Measurements from ENCODE around the gene SLC7A8. TPM values are rescaled to one million over a fixed set of nuclear protein-coding genes. Genes with fewer than 3 reads are reported as not detected.

SLC7A8 gene
- total and polyA plus RNA-seq, 2 donors (not counting 1 experiment from before 2014, with no cell fraction given): 1.4 to 10.2 TPM

GRCh38 chr14:23149745-23150144 lies 33.7 kb downstream of the SLC7A8 start:
- Histone ChIP-seq H3K36me3 (ENCODE audit: control insufficient read depth, insufficient read depth, low read length) (no peaks in the 10 kb centered on the region), H3K79me2 (ENCODE audit: control insufficient read depth, insufficient read depth, low read length) (no peaks in the 10 kb centered on the region), H3K4me1 (ENCODE audit: control insufficient read depth, extremely low read depth, insufficient read depth, low read length) (peaks cover 4% of the 10 kb centered on the region), H3K4me3 (replicated peaks in 1 of 4; ENCODE audit: control extremely low read depth in 1 of 4, insufficient read depth in 1 of 4, low read depth in 3 of 4, low read length in 4 of 4) (no peak overlapping the region), H3K27me3 (ENCODE audit: control insufficient read depth, insufficient read depth, low read length) (no peaks in the 10 kb centered on the region), H3K9ac (ENCODE audit: insufficient read depth, low read length) (no peak overlapping the region), H3K27ac (ENCODE audit: insufficient read depth, low read length) (no peak overlapping the region), H2AFZ (ENCODE audit: low read length) (no peak overlapping the region), H3K4me2 (ENCODE audit: extremely low read depth, insufficient read depth, low read length) (no peak overlapping the region), H3K9me3 (ENCODE audit: control insufficient read depth, insufficient read depth, low read depth, low read length) (no peaks in the 10 kb centered on the region), H4K20me1 (ENCODE audit: control insufficient read depth, extremely low read depth, insufficient read depth, low read length) (no peaks in the 10 kb centered on the region)
- no peak for DNase-seq (ENCODE audit: low read depth in 2 of 2)
- TF ChIP-seq EZH2 (IDR thresholded peaks at IDR 0.05; ENCODE audit: low read length, missing control alignments) (no peak), CTCF (conservative IDR thresholded peaks at IDR 0.05 in 1 of 2, IDR thresholded peaks at IDR 0.05 in 1 of 2; ENCODE audit: low read depth in 1 of 2, low read length in 2 of 2) (no peak)

- DNase-seq (ENCODE audit: low read depth in 2 of 2): peak in 1 of 2 donors; percentile 38
- H2AFZ ChIP-seq (ENCODE audit: low read length): no peak overlapping the region
These were observed 34.7 kb downstream of the SLC7A8 start for GRCh38 chr14:23148591-23149249.

GRCh38 chr14:23147676-23148075 lies 35.8 kb downstream of the SLC7A8 start:
- H2AFZ ChIP-seq (ENCODE audit: low read length): no peak overlapping the region
- no peak overlapping the region for H3K4me3 ChIP-seq (replicated peaks in 1 of 4; ENCODE audit: control extremely low read depth in 1 of 4, insufficient read depth in 1 of 4, low read depth in 3 of 4, low read length in 4 of 4)
- no peaks in the 10 kb centered on the region for H3K79me2 ChIP-seq (ENCODE audit: control insufficient read depth, insufficient read depth, low read length)
- H3K4me1 ChIP-seq (ENCODE audit: control insufficient read depth, extremely low read depth, insufficient read depth, low read length): no peaks in the 10 kb centered on the region
- H4K20me1 ChIP-seq (ENCODE audit: control insufficient read depth, extremely low read depth, insufficient read depth, low read length): no peaks in the 10 kb centered on the region
- no peak overlapping the region for H3K27ac ChIP-seq (ENCODE audit: insufficient read depth, low read length)
- H3K27me3 ChIP-seq (ENCODE audit: control insufficient read depth, insufficient read depth, low read length): no peaks in the 10 kb centered on the region
- no peak overlapping the region for H3K4me2 ChIP-seq (ENCODE audit: extremely low read depth, insufficient read depth, low read length)
- no peak for TF ChIP-seq CTCF (conservative IDR thresholded peaks at IDR 0.05 in 1 of 2, IDR thresholded peaks at IDR 0.05 in 1 of 2; ENCODE audit: low read depth in 1 of 2, low read length in 2 of 2)
- no peak for TF ChIP-seq EZH2 (IDR thresholded peaks at IDR 0.05; ENCODE audit: low read length, missing control alignments)
- H3K36me3 ChIP-seq (ENCODE audit: control insufficient read depth, insufficient read depth, low read length): no peaks in the 10 kb centered on the region
- DNase-seq (ENCODE audit: low read depth in 2 of 2): peak; percentile 39 to 49
- no peaks in the 10 kb centered on the region for H3K9me3 ChIP-seq (ENCODE audit: control insufficient read depth, insufficient read depth, low read depth, low read length)
- no peak overlapping the region for H3K9ac ChIP-seq (ENCODE audit: insufficient read depth, low read length)

More at GRCh38 chr14:23148591-23149249, 34.7 kb downstream of the SLC7A8 start:
- no peaks in the 10 kb centered on the region for H3K36me3 ChIP-seq (ENCODE audit: control insufficient read depth, insufficient read depth, low read length)
- no peak overlapping the region for H3K9ac ChIP-seq (ENCODE audit: insufficient read depth, low read length)
- H3K27me3 ChIP-seq (ENCODE audit: control insufficient read depth, insufficient read depth, low read length): no peaks in the 10 kb centered on the region
- H4K20me1 ChIP-seq (ENCODE audit: control insufficient read depth, extremely low read depth, insufficient read depth, low read length): no peaks in the 10 kb centered on the region
- no peaks in the 10 kb centered on the region for H3K4me1 ChIP-seq (ENCODE audit: control insufficient read depth, extremely low read depth, insufficient read depth, low read length)
- H3K79me2 ChIP-seq (ENCODE audit: control insufficient read depth, insufficient read depth, low read length): no peaks in the 10 kb centered on the region
- no peak overlapping the region for H3K27ac ChIP-seq (ENCODE audit: insufficient read depth, low read length)
- no peaks in the 10 kb centered on the region for H3K9me3 ChIP-seq (ENCODE audit: control insufficient read depth, insufficient read depth, low read depth, low read length)
- no peak overlapping the region for H3K4me3 ChIP-seq (replicated peaks in 1 of 4; ENCODE audit: control extremely low read depth in 1 of 4, insufficient read depth in 1 of 4, low read depth in 3 of 4, low read length in 4 of 4)
- TF ChIP-seq CTCF (conservative IDR thresholded peaks at IDR 0.05 in 1 of 2, IDR thresholded peaks at IDR 0.05 in 1 of 2; ENCODE audit: low read depth in 1 of 2, low read length in 2 of 2): no peak
- TF ChIP-seq EZH2 (IDR thresholded peaks at IDR 0.05; ENCODE audit: low read length, missing control alignments): no peak
- no peak overlapping the region for H3K4me2 ChIP-seq (ENCODE audit: extremely low read depth, insufficient read depth, low read length)
